K562 (cell line): ENCODE measurements around the gene ZNF780B. TPM values are rescaled to one million over a fixed set of nuclear protein-coding genes. Genes with fewer than 3 reads are reported as not detected.

Source experiments
- BHLHE40 ChIP-seq: IDR thresholded peaks from 2 replicates; pipeline ENCODE4 v1.6.1; 2011; ENCODE audit warnings: low read length, improper control_type of control experiment
- E2F3 ChIP-seq: fragments of 250-450 bp; sonication (Bioruptor Pico); IDR thresholded peaks from 2 replicates; pipeline ENCODE4 v1.4.0; 2020; ENCODE audit warnings: mild to moderate bottlenecking
- POLR2B ChIP-seq: fragments of 450-650 bp; IDR thresholded peaks from 2 replicates; pipeline ENCODE4 v1.6.1; 2018; ENCODE audit warnings: low read depth; ENCODE audit not compliant: partially characterized antibody
- RBM39 ChIP-seq: fragments of 200-400 bp; formaldehyde crosslinking; optimal IDR thresholded peaks from 2 replicates; pipeline ENCODE3; 2018; ENCODE audit warnings: low read depth, low read length
- ZC3H11A ChIP-seq: IDR thresholded peaks from 2 replicates; pipeline ENCODE4 v1.6.1; 2012; ENCODE audit warnings: low read depth, low read length, improper control_type of control experiment
- ZNF124 ChIP-seq: sonication (generic); formaldehyde crosslinking; IDR thresholded peaks from 2 replicates; pipeline ENCODE4 v1.8.1; 2022; ENCODE audit warnings: missing genetic modification reagents
- ZNF224 ChIP-seq: sonication (generic); formaldehyde crosslinking; IDR thresholded peaks from 2 replicates; pipeline ENCODE4 v1.8.0; 2022; ENCODE audit warnings: mild to moderate bottlenecking, missing genetic modification reagents
- polyA plus RNA-seq, 8 experiments: library from polyadenylated mRNA; depleted of rRNA in 4 of 8; stranded (reverse) in 5 of 8; unstranded in 3 of 8; fragments of >200 nt; fragmentation: Nextera tagmentation in 2 of 8; fragmentation: Illumina TruSeq in 1 of 8; extraction: Ambion mirVana in 2 of 8; extraction: Trizol in 1 of 8; gene quantifications; 2 replicates each; pipeline versions ENCODE4 v1.2.1 to v1.2.3, GENCODE V29; 2011 to 2014; ENCODE audit warnings: inconsistent platforms in 1 of 8, missing spikeins in 1 of 8
- total RNA-seq, 7 experiments: library from RNA; depleted of rRNA in 6 of 7; stranded (reverse); fragments of >200 nt in 6 of 7; fragmentation: Illumina TruSeq in 2 of 7; extraction: Trizol in 2 of 7; gene quantifications; 2 replicates each; pipeline versions ENCODE4 v1.2.1 to v1.2.3, GENCODE V29; 2011 to 2021; ENCODE audit warnings: low replicate concordance in 1 of 7
- TF ChIP-seq, protein P1 (sequence below), 2 experiments: fragments of 450-650 bp; IDR thresholded peaks; 2 replicates each; pipeline ENCODE4 v1.6.1; 2016; ENCODE audit warnings: mild to moderate bottlenecking in 2 of 2, borderline replicate concordance in 1 of 2, low read depth in 1 of 2, moderate library complexity in 1 of 2
- TF ChIP-seq, protein P2 (sequence below), 2 experiments: fragments of 450-650 bp; conservative IDR thresholded peaks; 2 replicates each; pipeline ENCODE4 v1.6.1; 2017; ENCODE audit warnings: mild to moderate bottlenecking in 2 of 2, moderate library complexity in 2 of 2
- TF ChIP-seq, protein P3 (sequence below), 3 experiments: fragments of 200-800 bp in 1 of 3; fragments of 250-450 bp in 1 of 3; fragments of 450-650 bp in 1 of 3; sonication (Bioruptor Pico) in 1 of 3; sonication (Bioruptor generic) in 1 of 3; formaldehyde crosslinking in 1 of 3; IDR thresholded peaks; 2 replicates each; pipeline versions ENCODE4 v1.6.1 to v1.8.0; 2016 to 2022; ENCODE audit warnings: mild to moderate bottlenecking in 2 of 3, missing genetic modification characterization in 2 of 3, missing compliant biosample characterization in 1 of 3, moderate library complexity in 1 of 3

ZNF780B gene
- total and polyA plus RNA-seq, 9 of the 15 experiments (the other 6 are each of a cell fraction or from before 2014, with no cell fraction given) = 3.9 to 18.4 (median 8.8) TPM

DNA sequence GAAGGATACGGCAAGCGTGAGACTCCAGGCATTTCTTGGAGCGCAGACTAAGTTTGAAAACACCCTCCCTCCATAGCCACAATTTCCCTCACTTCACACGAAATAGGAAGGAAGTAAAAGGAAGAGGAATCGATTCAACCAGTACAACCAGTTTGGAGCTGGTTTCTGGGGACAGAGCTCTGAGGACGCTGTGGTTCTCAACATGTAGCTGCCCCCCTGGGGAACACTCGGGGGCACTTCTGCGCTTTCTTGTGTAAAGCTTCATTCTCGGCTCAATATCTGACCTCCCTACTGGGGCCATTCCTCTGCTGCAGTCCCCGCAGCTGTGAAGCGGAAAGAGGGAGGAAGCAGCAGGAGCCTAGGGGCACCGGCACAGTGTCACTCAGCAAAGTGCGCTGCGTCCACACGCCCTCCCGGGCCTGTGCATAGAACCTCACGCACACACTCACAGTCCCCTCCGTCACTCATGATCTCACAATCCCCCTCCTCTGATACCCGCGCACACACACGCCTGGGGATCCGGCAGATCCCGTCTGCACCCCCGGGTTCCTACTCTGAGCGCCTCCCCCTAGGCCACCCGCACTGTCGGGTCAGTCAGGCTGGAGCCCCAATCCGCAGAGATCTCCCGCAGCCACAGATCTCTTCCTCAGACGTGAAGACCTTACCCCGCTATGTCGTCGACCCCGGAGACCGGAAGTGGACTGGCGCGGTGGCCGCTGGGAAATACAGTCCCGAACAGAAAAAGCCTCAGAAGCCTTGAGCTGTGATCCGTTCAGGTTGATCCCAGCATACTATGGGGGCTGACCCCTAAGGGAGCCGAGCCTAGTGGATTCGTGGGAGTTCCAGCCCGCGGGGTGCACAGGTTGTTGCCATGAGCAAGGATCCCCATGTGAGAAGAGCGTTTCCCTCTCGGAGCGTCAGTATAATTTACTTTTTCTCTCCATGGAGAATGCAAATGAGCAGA, 34.5 kb upstream of the ZNF780B start, which contains the start of gene ZNF780A (continued):
- TF ChIP-seq, protein P1, sequence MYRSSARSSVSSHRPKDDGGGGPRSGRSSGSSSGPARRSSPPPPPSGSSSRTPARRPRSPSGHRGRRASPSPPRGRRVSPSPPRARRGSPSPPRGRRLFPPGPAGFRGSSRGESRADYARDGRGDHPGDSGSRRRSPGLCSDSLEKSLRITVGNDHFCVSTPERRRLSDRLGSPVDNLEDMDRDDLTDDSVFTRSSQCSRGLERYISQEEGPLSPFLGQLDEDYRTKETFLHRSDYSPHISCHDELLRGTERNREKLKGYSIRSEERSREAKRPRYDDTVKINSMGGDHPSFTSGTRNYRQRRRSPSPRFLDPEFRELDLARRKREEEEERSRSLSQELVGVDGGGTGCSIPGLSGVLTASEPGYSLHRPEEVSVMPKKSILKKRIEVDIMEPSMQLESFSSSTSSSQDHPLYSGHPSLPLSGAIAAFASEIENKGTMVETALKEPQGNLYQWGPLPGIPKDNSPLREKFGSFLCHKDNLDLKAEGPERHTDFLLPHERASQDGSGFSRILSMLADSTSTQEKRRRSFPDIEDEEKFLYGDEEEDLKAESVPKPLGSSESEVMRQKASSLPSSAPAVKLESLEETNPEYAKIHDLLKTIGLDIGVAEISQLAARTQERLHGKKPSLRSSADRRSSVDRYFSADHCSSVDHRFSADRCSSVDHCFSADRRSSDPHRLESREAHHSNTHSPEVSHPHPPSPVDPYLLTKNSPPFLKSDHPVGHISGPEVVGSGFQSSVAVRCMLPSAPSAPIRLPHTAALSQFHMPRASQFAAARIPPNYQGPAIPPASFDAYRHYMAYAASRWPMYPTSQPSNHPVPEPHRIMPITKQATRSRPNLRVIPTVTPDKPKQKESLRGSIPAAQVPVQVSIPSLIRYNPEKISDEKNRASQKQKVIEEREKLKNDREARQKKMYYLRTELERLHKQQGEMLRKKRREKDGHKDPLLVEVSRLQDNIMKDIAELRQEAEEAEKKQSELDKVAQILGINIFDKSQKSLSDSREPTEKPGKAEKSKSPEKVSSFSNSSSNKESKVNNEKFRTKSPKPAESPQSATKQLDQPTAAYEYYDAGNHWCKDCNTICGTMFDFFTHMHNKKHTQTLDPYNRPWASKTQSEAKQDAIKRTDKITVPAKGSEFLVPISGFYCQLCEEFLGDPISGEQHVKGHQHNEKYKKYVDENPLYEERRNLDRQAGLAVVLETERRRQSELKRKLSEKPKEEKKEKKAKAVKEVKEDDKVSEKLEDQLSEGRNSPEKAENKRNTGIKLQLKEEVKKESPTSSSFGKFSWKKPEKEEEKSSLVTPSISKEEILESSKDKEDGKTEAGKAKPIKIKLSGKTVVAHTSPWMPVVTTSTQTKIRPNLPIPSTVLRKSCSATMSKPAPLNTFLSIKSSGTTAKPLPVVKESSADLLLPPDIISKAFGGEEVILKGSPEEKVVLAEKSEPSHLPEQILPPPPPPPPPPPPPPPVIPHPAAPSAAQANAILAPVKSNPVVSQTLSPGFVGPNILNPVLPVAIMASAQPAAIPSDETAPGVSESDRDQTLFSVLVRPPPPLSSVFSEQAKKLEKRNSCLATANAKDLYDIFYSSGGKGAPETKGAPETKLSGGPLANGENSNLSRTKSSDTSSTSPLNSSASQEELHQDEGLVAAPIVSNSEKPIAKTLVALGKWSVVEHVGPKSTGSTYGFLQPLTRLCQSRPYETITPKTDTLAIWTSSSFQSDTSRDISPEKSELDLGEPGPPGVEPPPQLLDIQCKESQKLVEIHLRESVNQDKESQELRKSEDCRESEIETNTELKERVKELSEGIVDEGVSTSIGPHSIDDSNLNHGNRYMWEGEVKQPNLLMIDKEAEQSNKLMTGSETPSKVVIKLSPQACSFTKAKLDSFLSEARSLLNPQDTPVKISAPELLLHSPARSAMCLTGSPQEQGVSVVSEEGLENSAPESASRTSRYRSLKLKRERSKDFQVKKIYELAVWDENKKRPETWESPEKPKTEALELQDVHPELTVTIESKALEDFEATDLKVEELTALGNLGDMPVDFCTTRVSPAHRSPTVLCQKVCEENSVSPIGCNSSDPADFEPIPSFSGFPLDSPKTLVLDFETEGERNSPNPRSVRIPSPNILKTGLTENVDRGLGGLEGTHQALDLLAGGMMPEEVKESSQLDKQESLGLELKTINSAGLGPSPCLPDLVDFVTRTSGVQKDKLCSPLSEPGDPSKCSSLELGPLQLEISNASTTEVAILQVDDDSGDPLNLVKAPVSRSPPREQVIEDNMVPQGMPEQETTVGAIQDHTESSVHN (IDR thresholded peaks at IDR 0.05; ENCODE audit: borderline replicate concordance in 1 of 2, low read depth in 1 of 2) = peak in 1 of 2 experiments; percentile 22; a peak in 1 of 4 replicates
- TF ChIP-seq ZC3H11A (no peak), E2F3 (no peak), POLR2B (peak; percentile 89), ZNF124 (CRISPR knock-in tag) (no peak), RBM39 (no peak), BHLHE40 (no peak; the same call in 1 of the 2 replicates), ZNF224 (0 out of 2 replicates have a peak, but pooled peaks have one; percentile 25)
- TF ChIP-seq, protein P2, sequence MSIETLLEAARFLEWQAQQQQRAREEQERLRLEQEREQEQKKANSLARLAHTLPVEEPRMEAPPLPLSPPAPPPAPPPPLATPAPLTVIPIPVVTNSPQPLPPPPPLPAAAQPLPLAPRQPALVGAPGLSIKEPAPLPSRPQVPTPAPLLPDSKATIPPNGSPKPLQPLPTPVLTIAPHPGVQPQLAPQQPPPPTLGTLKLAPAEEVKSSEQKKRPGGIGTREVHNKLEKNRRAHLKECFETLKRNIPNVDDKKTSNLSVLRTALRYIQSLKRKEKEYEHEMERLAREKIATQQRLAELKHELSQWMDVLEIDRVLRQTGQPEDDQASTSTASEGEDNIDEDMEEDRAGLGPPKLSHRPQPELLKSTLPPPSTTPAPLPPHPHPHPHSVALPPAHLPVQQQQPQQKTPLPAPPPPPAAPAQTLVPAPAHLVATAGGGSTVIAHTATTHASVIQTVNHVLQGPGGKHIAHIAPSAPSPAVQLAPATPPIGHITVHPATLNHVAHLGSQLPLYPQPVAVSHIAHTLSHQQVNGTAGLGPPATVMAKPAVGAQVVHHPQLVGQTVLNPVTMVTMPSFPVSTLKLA (conservative IDR thresholded peaks at IDR 0.05) = peak; percentile 47 to 77; a peak in 2 of 4 replicates
- TF ChIP-seq, protein P3, sequence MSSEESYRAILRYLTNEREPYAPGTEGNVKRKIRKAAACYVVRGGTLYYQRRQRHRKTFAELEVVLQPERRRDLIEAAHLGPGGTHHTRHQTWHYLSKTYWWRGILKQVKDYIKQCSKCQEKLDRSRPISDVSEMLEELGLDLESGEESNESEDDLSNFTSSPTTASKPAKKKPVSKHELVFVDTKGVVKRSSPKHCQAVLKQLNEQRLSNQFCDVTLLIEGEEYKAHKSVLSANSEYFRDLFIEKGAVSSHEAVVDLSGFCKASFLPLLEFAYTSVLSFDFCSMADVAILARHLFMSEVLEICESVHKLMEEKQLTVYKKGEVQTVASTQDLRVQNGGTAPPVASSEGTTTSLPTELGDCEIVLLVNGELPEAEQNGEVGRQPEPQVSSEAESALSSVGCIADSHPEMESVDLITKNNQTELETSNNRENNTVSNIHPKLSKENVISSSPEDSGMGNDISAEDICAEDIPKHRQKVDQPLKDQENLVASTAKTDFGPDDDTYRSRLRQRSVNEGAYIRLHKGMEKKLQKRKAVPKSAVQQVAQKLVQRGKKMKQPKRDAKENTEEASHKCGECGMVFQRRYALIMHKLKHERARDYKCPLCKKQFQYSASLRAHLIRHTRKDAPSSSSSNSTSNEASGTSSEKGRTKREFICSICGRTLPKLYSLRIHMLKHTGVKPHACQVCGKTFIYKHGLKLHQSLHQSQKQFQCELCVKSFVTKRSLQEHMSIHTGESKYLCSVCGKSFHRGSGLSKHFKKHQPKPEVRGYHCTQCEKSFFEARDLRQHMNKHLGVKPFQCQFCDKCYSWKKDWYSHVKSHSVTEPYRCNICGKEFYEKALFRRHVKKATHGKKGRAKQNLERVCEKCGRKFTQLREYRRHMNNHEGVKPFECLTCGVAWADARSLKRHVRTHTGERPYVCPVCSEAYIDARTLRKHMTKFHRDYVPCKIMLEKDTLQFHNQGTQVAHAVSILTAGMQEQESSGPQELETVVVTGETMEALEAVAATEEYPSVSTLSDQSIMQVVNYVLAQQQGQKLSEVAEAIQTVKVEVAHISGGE (CRISPR knock-in tag; IDR thresholded peaks at IDR 0.05) = peak in 1 of 3 experiments; percentile 60; a peak in 1 of 6 replicates
